GM23248 (cell line): Measurements from ENCODE around the gene SSNA1. TPM values are rescaled to one million over a fixed set of nuclear protein-coding genes. Genes with fewer than 3 reads are reported as not detected.

Experiments used
- DNase-seq: peaks from one replicate; pipeline ENCODE4 v3.0.0-alpha.2; 2015
- H2AFZ ChIP-seq: fragments of 200-600 bp; sonication (generic); 2 replicates; pipeline ENCODE4 v1.6.1; 2016; ENCODE audit warnings: antibody characterized with exemption
- H3F3A ChIP-seq: fragments of 200-600 bp; sonication (generic); 2 replicates; pipeline ENCODE4 v1.6.1; 2016; ENCODE audit warnings: mild to moderate bottlenecking, antibody characterized with exemption, mixed run types; ENCODE audit not compliant: insufficient read depth
- H3K27ac ChIP-seq: fragments of 200-600 bp; sonication (generic); 2 replicates; pipeline ENCODE4 v1.5.1; 2016; ENCODE audit warnings: mild to moderate bottlenecking
- H3K27me3 ChIP-seq: fragments of 200-600 bp; sonication (generic); replicated peaks from 2 replicates; pipeline ENCODE4 v1.6.1; 2016; ENCODE audit warnings: mild to moderate bottlenecking; ENCODE audit not compliant: insufficient read depth
- H3K36me3 ChIP-seq: fragments of 200-600 bp; sonication (generic); 2 replicates; pipeline ENCODE4 v1.6.1; 2016; ENCODE audit warnings: low read depth, mild to moderate bottlenecking
- H3K4me1 ChIP-seq: fragments of 200-600 bp; sonication (generic); 2 replicates; pipeline ENCODE4 v1.6.1; 2016; ENCODE audit warnings: mild to moderate bottlenecking; ENCODE audit not compliant: insufficient read depth
- H3K4me2 ChIP-seq: fragments of 200-600 bp; sonication (generic); one replicate; pipeline ENCODE4 v1.6.1; 2016; ENCODE audit warnings: mild to moderate bottlenecking; ENCODE audit not compliant: unreplicated experiment
- H3K4me3 ChIP-seq: fragments of 200-600 bp; sonication (generic); 2 replicates; pipeline ENCODE4 v1.5.1; 2016; ENCODE audit warnings: mild to moderate bottlenecking
- H3K79me2 ChIP-seq: fragments of 200-600 bp; sonication (generic); 2 replicates; pipeline ENCODE4 v1.6.1; 2016; ENCODE audit warnings: mild to moderate bottlenecking; ENCODE audit not compliant: insufficient read depth
- H3K9ac ChIP-seq: fragments of 200-600 bp; sonication (generic); 2 replicates; pipeline ENCODE4 v1.6.1; 2016; ENCODE audit warnings: mild to moderate bottlenecking
- H3K9me2 ChIP-seq: fragments of 200-600 bp; sonication (generic); 2 replicates; pipeline ENCODE4 v1.6.1; 2016; ENCODE audit warnings: mixed run types, mild to moderate bottlenecking, moderate library complexity; ENCODE audit not compliant: insufficient read depth
- H3K9me3 ChIP-seq: fragments of 200-600 bp; sonication (generic); one replicate; pipeline ENCODE4 v1.6.1; 2017; ENCODE audit warnings: low read depth
- H4K20me1 ChIP-seq: fragments of 200-600 bp; sonication (generic); 2 replicates; pipeline ENCODE4 v1.6.0; 2016; ENCODE audit not compliant: insufficient read depth
- EZH2 ChIP-seq: fragments of 200-600 bp; sonication (generic); IDR thresholded peaks from 2 replicates; pipeline ENCODE4 v1.6.1; 2018; ENCODE audit warnings: antibody characterized with exemption, mild to moderate bottlenecking; ENCODE audit not compliant: insufficient read depth, poor library complexity, severe bottlenecking
- EZH2phosphoT487 ChIP-seq: fragments of 200-600 bp; sonication (generic); IDR thresholded peaks from 2 replicates; pipeline ENCODE4 v1.6.1; 2018; ENCODE audit warnings: antibody characterized with exemption, moderate library complexity, mild to moderate bottlenecking, low read depth; ENCODE audit not compliant: insufficient read depth
- WGBS, 2 experiments: methylation state at CpG; one replicate each; pipeline ENCODE4 v1.1.6; 2015 to 2017; ENCODE audit warnings: low lambda C conversion rate in 2 of 2, low coverage in 1 of 2; ENCODE audit errors: missing lambda C conversion rate in 2 of 2; 5-methylcytosine and 5-hydroxymethylcytosine counted together
- in situ Hi-C: fragments of 300-500 bp; cut with MboI; formaldehyde crosslinking; loops from 2 replicates; pipeline ENCODE4 v1.15.0; 2020
- polyA plus RNA-seq: library from polyadenylated mRNA; unstranded; fragments of >200 nt; fragmentation: Nextera tagmentation; extraction: Ambion mirVana; gene quantifications from 2 replicates; pipeline ENCODE4 v1.2.1, GENCODE V29; 2016
- total RNA-seq: library from RNA; depleted of rRNA; stranded (reverse); fragments of >200 nt; shearing (Covaris generic); gene quantifications from 2 replicates; pipeline ENCODE4 v1.2.3, GENCODE V29; 2014

The SSNA1 gene
- total and polyA plus RNA-seq, 2 experiments from 2014 or later, result 93.1 to 105 TPM

GRCh38 chr9:137234055-137234697 lies 45.7 kb downstream of the SSNA1 start:
- no peaks in the 10 kb centered on the region for H3K9me3 ChIP-seq
- no peak overlapping the region for H3K4me3 ChIP-seq
- H3K4me1 ChIP-seq, result no peaks in the 10 kb centered on the region
- H3F3A ChIP-seq, result no peaks in the 10 kb centered on the region; the same call in 1 of the 2 replicates
- H3K79me2 ChIP-seq, result peaks cover 17% of the 10 kb centered on the region
- TF ChIP-seq EZH2, result no peak
- no peak for TF ChIP-seq EZH2phosphoT487
- H2AFZ ChIP-seq, result no peak overlapping the region
- no peak overlapping the region for H3K9ac ChIP-seq
- WGBS, 2 experiments, result 59 to 63% methylated on average over 14 to 39 of the region's 40 CpGs
- H3K36me3 ChIP-seq, result no peaks in the 10 kb centered on the region
- no peak for DNase-seq
- H4K20me1 ChIP-seq, result no peaks in the 10 kb centered on the region
- H3K4me2 ChIP-seq, result no peak overlapping the region
- in situ Hi-C loops, result no loop called here
- no peaks in the 10 kb centered on the region for H3K27me3 ChIP-seq
- H3K9me2 ChIP-seq, result no peaks in the 10 kb centered on the region
- H3K27ac ChIP-seq, result no peak overlapping the region

GRCh38 chr9:137234758-137235423 lies 46.4 kb downstream of the SSNA1 start:
- Histone ChIP-seq H3K9me2 (no peaks in the 10 kb centered on the region), H3F3A (no peaks in the 10 kb centered on the region; the same call in 1 of the 2 replicates), H2AFZ (no peak overlapping the region), H3K4me3 (no peak overlapping the region), H3K36me3 (no peaks in the 10 kb centered on the region), H3K79me2 (peaks cover 24% of the 10 kb centered on the region), H3K9me3 (no peaks in the 10 kb centered on the region), H3K4me2 (no peak overlapping the region), H3K27ac (no peak overlapping the region), H3K27me3 (no peaks in the 10 kb centered on the region), H3K4me1 (no peaks in the 10 kb centered on the region), H4K20me1 (no peaks in the 10 kb centered on the region), H3K9ac (no peak overlapping the region)
- 50 to 64% methylated on average over 15 to 17 of the region's 18 CpGs for WGBS, 2 experiments
- in situ Hi-C loops, result no loop called here
- TF ChIP-seq EZH2phosphoT487 (no peak), EZH2 (no peak)
- DNase-seq, result no peak

- H3K4me3 ChIP-seq, result no peak overlapping the region
- no peak for TF ChIP-seq EZH2phosphoT487
- TF ChIP-seq EZH2, result no peak
- DNase-seq, result no peak
- H3K9ac ChIP-seq, result no peak overlapping the region
- H2AFZ ChIP-seq, result no peak overlapping the region
- no peak overlapping the region for H3K4me2 ChIP-seq
- H3K9me3 ChIP-seq, result no peaks in the 10 kb centered on the region
- WGBS, 2 experiments, result 61 to 64% methylated on average over 34 to 35 of the region's 35 CpGs
- H3K4me1 ChIP-seq, result no peaks in the 10 kb centered on the region
- in situ Hi-C loops, result no loop called here
- no peaks in the 10 kb centered on the region for H4K20me1 ChIP-seq
- H3K27me3 ChIP-seq, result no peaks in the 10 kb centered on the region
- H3F3A ChIP-seq, result no peaks in the 10 kb centered on the region; the same call in 1 of the 2 replicates
- H3K27ac ChIP-seq, result no peak overlapping the region
- H3K36me3 ChIP-seq, result no peaks in the 10 kb centered on the region
- H3K79me2 ChIP-seq, result peaks cover 25% of the 10 kb centered on the region
- H3K9me2 ChIP-seq, result no peaks in the 10 kb centered on the region
Measured at GRCh38 chr9:137235424-137236237, 47.2 kb downstream of the SSNA1 start.

GRCh38 chr9:137236238-137236935 lies 47.9 kb downstream of the SSNA1 start:
- Histone ChIP-seq H3K9me2 (no peaks in the 10 kb centered on the region), H3K36me3 (no peaks in the 10 kb centered on the region), H3K27me3 (no peaks in the 10 kb centered on the region), H2AFZ (no peak overlapping the region), H3K9me3 (no peaks in the 10 kb centered on the region), H4K20me1 (no peaks in the 10 kb centered on the region), H3K27ac (no peak overlapping the region), H3K9ac (no peak overlapping the region), H3K4me2 (no peak overlapping the region), H3K4me3 (no peak overlapping the region), H3F3A (no peaks in the 10 kb centered on the region; the same call in 1 of the 2 replicates), H3K4me1 (no peaks in the 10 kb centered on the region), H3K79me2 (peaks cover 25% of the 10 kb centered on the region)
- no peak for TF ChIP-seq EZH2
- no peak for TF ChIP-seq EZH2phosphoT487
- DNase-seq, result peak; percentile 89
- WGBS, 2 experiments, result 12 to 16% methylated on average over 24 to 30 of the region's 31 CpGs
- in situ Hi-C loops, result no loop called here
